Keratinocyte (primary cell): ENCODE measurements around the gene CNTNAP2. TPM values are rescaled to one million over a fixed set of nuclear protein-coding genes. Genes with fewer than 3 reads are reported as not detected.

Source experiments
- DNase-seq: peaks from one replicate; pipeline ENCODE4 v3.0.0-alpha.2; 2011; ENCODE audit warnings: low read depth, missing footprints, low spot score
- FAIRE-seq: peaks from 2 replicates; lab custom pipeline; 2011; peaks lifted over from hg19 to GRCh38; lab: Jason Lieb, UNC
- H2AFZ ChIP-seq: 2 replicates; pipeline ENCODE4 v1.6.0; 2012; ENCODE audit warnings: low read length, control low read depth, inconsistent platforms; ENCODE audit not compliant: control insufficient read depth
- H3K27ac ChIP-seq: 2 replicates; pipeline ENCODE4 v1.5.1; 2011; ENCODE audit warnings: low read length; ENCODE audit not compliant: control insufficient read depth, insufficient read depth
- H3K27me3 ChIP-seq: 3 replicates; pipeline ENCODE4 v1.6.0; 2011; ENCODE audit warnings: low read length; ENCODE audit not compliant: control insufficient read depth, insufficient read depth; ENCODE audit errors: extremely low read depth
- H3K36me3 ChIP-seq, 2 experiments: 2 replicates in 1 of 2; 3 replicates in 1 of 2; pipeline ENCODE4 v1.5.1; 2011; ENCODE audit warnings: low read length in 2 of 2, mild to moderate bottlenecking in 1 of 2; ENCODE audit not compliant: control insufficient read depth in 2 of 2, insufficient read depth in 2 of 2; ENCODE audit errors: extremely low read depth in 1 of 2
- H3K4me1 ChIP-seq: 3 replicates; pipeline ENCODE4 v1.5.1; 2011; ENCODE audit warnings: low read length; ENCODE audit not compliant: control insufficient read depth, insufficient read depth; ENCODE audit errors: extremely low read depth
- H3K4me2 ChIP-seq: 3 replicates; pipeline ENCODE4 v1.6.0; 2011; ENCODE audit warnings: low read depth, low read length; ENCODE audit not compliant: control insufficient read depth, insufficient read depth; ENCODE audit errors: extremely low read depth
- H3K4me3 ChIP-seq, 3 experiments: fragments of 200-600 bp in 1 of 3; sonication (generic) in 1 of 3; 2 replicates in 2 of 3; 3 replicates in 1 of 3; pipeline ENCODE4 v1.5.1; 2011 to 2016; ENCODE audit warnings: low read length in 3 of 3, mild to moderate bottlenecking in 3 of 3, control low read depth in 2 of 3, inconsistent platforms in 1 of 3, low read depth in 1 of 3, mixed read lengths in 1 of 3, mixed run types in 1 of 3, moderate library complexity in 1 of 3; ENCODE audit not compliant: control insufficient read depth in 2 of 3, insufficient read depth in 2 of 3; ENCODE audit errors: extremely low read depth in 1 of 3
- H3K79me2 ChIP-seq: 2 replicates; pipeline ENCODE4 v1.6.0; 2012; ENCODE audit warnings: low read length; ENCODE audit not compliant: control insufficient read depth, insufficient read depth
- H3K9ac ChIP-seq: 3 replicates; pipeline ENCODE4 v1.6.0; 2011; ENCODE audit warnings: low read length; ENCODE audit not compliant: control insufficient read depth, insufficient read depth; ENCODE audit errors: extremely low read depth
- H3K9me1 ChIP-seq: 3 replicates; pipeline ENCODE4 v1.6.0; 2011; ENCODE audit warnings: low read length; ENCODE audit not compliant: control insufficient read depth, insufficient read depth; ENCODE audit errors: extremely low read depth
- H3K9me3 ChIP-seq: 2 replicates; pipeline ENCODE4 v1.5.1; 2012; ENCODE audit warnings: low read depth, low read length; ENCODE audit not compliant: control insufficient read depth
- H4K20me1 ChIP-seq: 3 replicates; pipeline ENCODE4 v1.6.0; 2011; ENCODE audit warnings: low read length; ENCODE audit not compliant: control insufficient read depth, insufficient read depth; ENCODE audit errors: extremely low read depth
- CTCF ChIP-seq, 3 experiments: IDR thresholded peaks in 1 of 3; conservative IDR thresholded peaks in 1 of 3; optimal IDR thresholded peaks in 1 of 3; 2 replicates in 2 of 3; 3 replicates in 1 of 3; pipeline versions ENCODE3 to v1.5.1; 2011; ENCODE audit warnings: low read length in 3 of 3, mild to moderate bottlenecking in 3 of 3, moderate library complexity in 2 of 3, control low read depth in 1 of 3, inconsistent platforms in 1 of 3; ENCODE audit not compliant: insufficient read depth in 2 of 3; ENCODE audit errors: extremely low read depth in 1 of 3
- EZH2 ChIP-seq: IDR thresholded peaks from one replicate; pipeline ENCODE4 v1.6.1; 2012; ENCODE audit warnings: inconsistent platforms, mild to moderate bottlenecking, low read length, moderate library complexity
- dilution Hi-C: fragments of 300-500 bp; cut with MboI; formaldehyde crosslinking; loops from one replicate; pipeline ENCODE4 v1.7.0; 2020; ENCODE audit warnings: low sequenced_read_pairs; ENCODE audit not compliant: extremely low pct_ligation_motif_present
- polyA plus RNA-seq, 5 experiments: library from polyadenylated mRNA; depleted of rRNA in 3 of 5; stranded (reverse) in 3 of 5; stranded (forward) in 1 of 5; unstranded in 1 of 5; fragments of >200 nt; gene quantifications; 1 replicate in 1 of 5; 2 replicates in 3 of 5; 3 replicates in 1 of 5; pipeline versions ENCODE4 v1.2.1 to v1.2.3, GENCODE V29; 2011 to 2012; ENCODE audit warnings: missing spikeins in 2 of 5, low read depth in 1 of 5, low replicate concordance in 1 of 5

The CNTNAP2 gene
- polyA plus RNA-seq, 1 donor (not counting 4 experiments of a cell fraction or from before 2014, with no cell fraction given) = 1.4 TPM

GRCh38 chr7:147276106-147276505 lies 1159.5 kb downstream of the CNTNAP2 start:
- no peak for FAIRE-seq
- no peak overlapping the region for H3K4me2 ChIP-seq
- no peak overlapping the region for H3K4me3 ChIP-seq

GRCh38 chr7:147276783-147277370 lies 1160.3 kb downstream of the CNTNAP2 start:
- no peaks in the 10 kb centered on the region for H3K9me3 ChIP-seq
- no peak overlapping the region for H3K9ac ChIP-seq
- no peaks in the 10 kb centered on the region for H3K79me2 ChIP-seq
- H3K4me3 ChIP-seq = no peak overlapping the region
- no peaks in the 10 kb centered on the region for H3K4me1 ChIP-seq
- no peak for DNase-seq
- H3K36me3 ChIP-seq = no peaks in the 10 kb centered on the region
- TF ChIP-seq EZH2 (no peak), CTCF (optimal IDR thresholded peaks at IDR 0.05 in 1 of 3, IDR thresholded peaks at IDR 0.05 in 1 of 3, conservative IDR thresholded peaks at IDR 0.05 in 1 of 3; ENCODE audit: extremely low read depth in 1 of 3, insufficient read depth in 2 of 3, low read length in 3 of 3) (no peak)
- no peaks in the 10 kb centered on the region for H4K20me1 ChIP-seq
- dilution Hi-C loops = no loop called here
- no peak overlapping the region for H2AFZ ChIP-seq
- no peak for FAIRE-seq
- no peaks in the 10 kb centered on the region for H3K27me3 ChIP-seq
- H3K9me1 ChIP-seq = no peaks in the 10 kb centered on the region
- H3K27ac ChIP-seq = no peak overlapping the region
- H3K4me2 ChIP-seq = no peak overlapping the region

More at GRCh38 chr7:147276106-147276505, 1159.5 kb downstream of the CNTNAP2 start:
- dilution Hi-C loops = no loop called here
- Histone ChIP-seq H4K20me1 (no peaks in the 10 kb centered on the region), H3K9me1 (no peaks in the 10 kb centered on the region), H3K36me3 (no peaks in the 10 kb centered on the region), H3K79me2 (no peaks in the 10 kb centered on the region), H3K9ac (no peak overlapping the region), H3K27ac (no peak overlapping the region), H3K27me3 (no peaks in the 10 kb centered on the region), H3K4me1 (no peaks in the 10 kb centered on the region), H3K9me3 (no peaks in the 10 kb centered on the region), H2AFZ (no peak overlapping the region)
- DNase-seq = no peak
- no peak for TF ChIP-seq CTCF (optimal IDR thresholded peaks at IDR 0.05 in 1 of 3, IDR thresholded peaks at IDR 0.05 in 1 of 3, conservative IDR thresholded peaks at IDR 0.05 in 1 of 3; ENCODE audit: extremely low read depth in 1 of 3, insufficient read depth in 2 of 3, low read length in 3 of 3)
- no peak for TF ChIP-seq EZH2
